Parathyroid adenoma (tissue), 2 donors: ENCODE measurements around the gene DUS2.

Experiments used
- H2AFZ ChIP-seq: fragments of 300-600 bp; sonication (generic); one replicate; pipeline ENCODE4 v1.7.0; 2017; ENCODE audit warnings: antibody characterized with exemption, mild to moderate bottlenecking
- H3K27ac ChIP-seq: fragments of 300-600 bp; sonication (generic); one replicate; pipeline ENCODE4 v1.7.0; 2017
- H3K27me3 ChIP-seq: fragments of 300-600 bp; sonication (generic); one replicate; pipeline ENCODE4 v1.7.0; 2017; ENCODE audit warnings: low read length; ENCODE audit not compliant: control insufficient read depth, insufficient read depth
- H3K36me3 ChIP-seq: fragments of 300-600 bp; sonication (generic); one replicate; pipeline ENCODE4 v1.7.0; 2017; ENCODE audit warnings: low read length; ENCODE audit not compliant: control insufficient read depth, insufficient read depth
- H3K4me1 ChIP-seq: fragments of 300-600 bp; sonication (generic); one replicate; pipeline ENCODE4 v1.7.0; 2017; ENCODE audit warnings: control low read depth
- H3K4me2 ChIP-seq: fragments of 300-600 bp; sonication (generic); one replicate; pipeline ENCODE4 v1.7.0; 2017; ENCODE audit warnings: low read length
- H3K4me3 ChIP-seq: fragments of 300-600 bp; sonication (generic); one replicate; pipeline ENCODE4 v1.7.0; 2017; ENCODE audit warnings: low read depth, low read length
- H3K79me2 ChIP-seq: fragments of 300-600 bp; sonication (generic); one replicate; pipeline ENCODE4 v1.7.0; 2017; ENCODE audit warnings: control low read depth
- H3K9ac ChIP-seq: fragments of 300-600 bp; sonication (generic); one replicate; pipeline ENCODE4 v1.7.0; 2017; ENCODE audit warnings: mild to moderate bottlenecking
- H3K9me3 ChIP-seq: fragments of 300-600 bp; sonication (generic); one replicate; pipeline ENCODE4 v1.7.0; 2017; ENCODE audit warnings: low read length; ENCODE audit not compliant: control insufficient read depth
- TF ChIP-seq, protein P1 (sequence below): fragments of 300-600 bp; sonication (generic); IDR thresholded peaks from one replicate; pipeline ENCODE4 v1.7.0; 2017; ENCODE audit warnings: antibody characterized with exemption, mild to moderate bottlenecking
- donor health status: primary hyperparathyroidism.

The DUS2 gene

DNA sequence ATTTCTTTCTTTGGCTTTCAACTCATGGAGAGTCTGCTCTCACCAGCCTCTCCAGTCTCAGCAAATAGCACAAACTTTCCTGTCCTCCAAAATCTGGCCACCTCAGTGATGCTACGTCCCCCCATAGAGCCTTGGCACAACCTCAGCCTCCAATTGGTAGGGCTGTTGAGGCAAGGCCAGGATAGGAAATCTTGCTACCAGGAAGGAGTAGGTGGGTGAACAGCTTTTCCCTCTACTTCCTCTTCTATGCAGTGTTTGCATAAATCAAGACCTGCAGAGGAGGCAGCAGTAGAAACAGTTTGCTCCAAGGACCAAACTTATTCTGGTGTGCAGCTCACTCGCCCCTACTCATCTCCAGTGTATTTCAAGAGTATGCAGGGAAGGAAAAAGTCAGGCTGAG lies 23.1 kb upstream of the DUS2 start:
- no peak overlapping the region for H2AFZ ChIP-seq

DNA sequence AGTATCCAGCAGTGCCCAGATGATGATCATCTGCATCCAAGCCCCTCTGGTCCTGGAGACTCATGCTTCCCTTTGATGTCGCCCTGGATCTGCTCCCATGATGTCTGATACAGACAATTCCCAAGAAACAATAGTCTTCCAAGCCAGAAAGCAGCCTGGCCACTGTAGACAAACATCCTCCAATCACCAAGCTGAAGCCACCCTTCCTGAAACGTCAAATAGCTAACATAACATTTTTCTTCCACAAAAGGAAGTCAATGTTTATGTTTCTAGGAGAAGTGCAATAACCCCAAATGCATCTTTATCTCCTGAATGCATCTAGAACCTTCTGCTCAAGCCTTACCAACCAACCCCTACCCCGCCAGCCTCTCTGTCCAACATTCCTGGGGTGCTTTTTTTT lies 22.6 kb upstream of the DUS2 start:
- H3K4me2 ChIP-seq = no peak overlapping the region
- H3K4me1 ChIP-seq = no peaks in the 10 kb centered on the region
- no peak overlapping the region for H2AFZ ChIP-seq
- no peak overlapping the region for H3K27ac ChIP-seq
- TF ChIP-seq, protein P1, sequence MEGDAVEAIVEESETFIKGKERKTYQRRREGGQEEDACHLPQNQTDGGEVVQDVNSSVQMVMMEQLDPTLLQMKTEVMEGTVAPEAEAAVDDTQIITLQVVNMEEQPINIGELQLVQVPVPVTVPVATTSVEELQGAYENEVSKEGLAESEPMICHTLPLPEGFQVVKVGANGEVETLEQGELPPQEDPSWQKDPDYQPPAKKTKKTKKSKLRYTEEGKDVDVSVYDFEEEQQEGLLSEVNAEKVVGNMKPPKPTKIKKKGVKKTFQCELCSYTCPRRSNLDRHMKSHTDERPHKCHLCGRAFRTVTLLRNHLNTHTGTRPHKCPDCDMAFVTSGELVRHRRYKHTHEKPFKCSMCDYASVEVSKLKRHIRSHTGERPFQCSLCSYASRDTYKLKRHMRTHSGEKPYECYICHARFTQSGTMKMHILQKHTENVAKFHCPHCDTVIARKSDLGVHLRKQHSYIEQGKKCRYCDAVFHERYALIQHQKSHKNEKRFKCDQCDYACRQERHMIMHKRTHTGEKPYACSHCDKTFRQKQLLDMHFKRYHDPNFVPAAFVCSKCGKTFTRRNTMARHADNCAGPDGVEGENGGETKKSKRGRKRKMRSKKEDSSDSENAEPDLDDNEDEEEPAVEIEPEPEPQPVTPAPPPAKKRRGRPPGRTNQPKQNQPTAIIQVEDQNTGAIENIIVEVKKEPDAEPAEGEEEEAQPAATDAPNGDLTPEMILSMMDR = no peak
- H3K9me3 ChIP-seq = no peaks in the 10 kb centered on the region
- no peaks in the 10 kb centered on the region for H3K36me3 ChIP-seq
- no peaks in the 10 kb centered on the region for H3K27me3 ChIP-seq
- H3K9ac ChIP-seq = no peak overlapping the region
- H3K79me2 ChIP-seq = no peaks in the 10 kb centered on the region
- H3K4me3 ChIP-seq = no peak overlapping the region

More for the DNA sequence above, 23.1 kb upstream of the DUS2 start:
- Histone ChIP-seq H3K4me1 (no peaks in the 10 kb centered on the region), H3K4me3 (no peak overlapping the region), H3K4me2 (no peak overlapping the region), H3K27ac (no peak overlapping the region), H3K9me3 (no peaks in the 10 kb centered on the region), H3K9ac (no peak overlapping the region), H3K36me3 (no peaks in the 10 kb centered on the region), H3K27me3 (no peaks in the 10 kb centered on the region), H3K79me2 (no peaks in the 10 kb centered on the region)
- TF ChIP-seq, protein P1 = no peak

DNA sequence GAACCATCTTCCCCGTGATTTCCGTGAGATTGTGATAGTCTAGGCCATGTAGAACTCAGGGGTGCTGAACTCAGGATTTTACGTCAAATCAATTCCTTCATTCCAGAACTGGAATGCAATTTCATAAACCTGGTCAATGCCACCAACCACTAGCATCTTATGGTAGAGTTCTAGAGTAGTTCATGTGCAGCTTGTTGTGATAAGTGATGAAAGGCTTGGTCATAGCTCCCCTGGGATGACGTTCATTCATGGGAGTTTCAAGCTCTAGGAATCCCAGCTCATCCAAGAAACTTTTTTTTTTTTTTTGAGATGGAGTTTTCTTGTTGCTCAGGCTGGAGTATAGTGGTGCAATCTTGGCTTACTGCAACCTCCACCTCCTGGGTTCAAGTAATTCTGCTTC lies 20.1 kb upstream of the DUS2 start:
- TF ChIP-seq, protein P1 = no peak
- no peaks in the 10 kb centered on the region for H3K27me3 ChIP-seq
- no peaks in the 10 kb centered on the region for H3K36me3 ChIP-seq
- no peak overlapping the region for H3K27ac ChIP-seq
- no peaks in the 10 kb centered on the region for H3K9me3 ChIP-seq
- H3K9ac ChIP-seq = no peak overlapping the region
- H3K4me2 ChIP-seq = no peak overlapping the region
- H3K79me2 ChIP-seq = no peaks in the 10 kb centered on the region
- H3K4me3 ChIP-seq = no peak overlapping the region
- H3K4me1 ChIP-seq = no peaks in the 10 kb centered on the region
- H2AFZ ChIP-seq = no peak overlapping the region

DNA sequence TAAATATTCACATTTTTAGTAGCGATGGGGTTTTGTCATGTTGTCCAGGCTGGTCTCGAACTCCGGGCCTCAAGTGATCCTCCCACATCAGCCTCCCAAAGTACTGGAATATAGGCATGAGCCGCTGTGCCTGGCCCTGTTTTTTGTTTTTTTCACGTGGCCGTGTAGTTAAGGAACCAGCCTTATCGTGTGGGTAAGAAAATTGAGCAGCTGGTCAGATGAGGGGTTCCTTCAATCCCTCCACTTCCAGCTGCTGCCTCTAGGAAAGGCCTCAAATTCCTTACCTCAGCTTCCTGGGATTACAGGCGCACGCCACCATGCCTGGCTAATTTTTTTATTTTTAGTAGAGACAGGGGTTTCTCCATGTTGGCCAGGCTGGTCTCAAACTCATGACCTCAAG lies 17.9 kb upstream of the DUS2 start:
- no peak overlapping the region for H3K9ac ChIP-seq
- no peaks in the 10 kb centered on the region for H3K27me3 ChIP-seq
- H3K4me2 ChIP-seq = no peak overlapping the region
- H3K9me3 ChIP-seq = no peaks in the 10 kb centered on the region
- TF ChIP-seq, protein P1 = no peak
- H2AFZ ChIP-seq = no peak overlapping the region
- no peak overlapping the region for H3K4me3 ChIP-seq
- no peak overlapping the region for H3K27ac ChIP-seq
- no peaks in the 10 kb centered on the region for H3K36me3 ChIP-seq
- no peaks in the 10 kb centered on the region for H3K4me1 ChIP-seq
- no peaks in the 10 kb centered on the region for H3K79me2 ChIP-seq

DNA sequence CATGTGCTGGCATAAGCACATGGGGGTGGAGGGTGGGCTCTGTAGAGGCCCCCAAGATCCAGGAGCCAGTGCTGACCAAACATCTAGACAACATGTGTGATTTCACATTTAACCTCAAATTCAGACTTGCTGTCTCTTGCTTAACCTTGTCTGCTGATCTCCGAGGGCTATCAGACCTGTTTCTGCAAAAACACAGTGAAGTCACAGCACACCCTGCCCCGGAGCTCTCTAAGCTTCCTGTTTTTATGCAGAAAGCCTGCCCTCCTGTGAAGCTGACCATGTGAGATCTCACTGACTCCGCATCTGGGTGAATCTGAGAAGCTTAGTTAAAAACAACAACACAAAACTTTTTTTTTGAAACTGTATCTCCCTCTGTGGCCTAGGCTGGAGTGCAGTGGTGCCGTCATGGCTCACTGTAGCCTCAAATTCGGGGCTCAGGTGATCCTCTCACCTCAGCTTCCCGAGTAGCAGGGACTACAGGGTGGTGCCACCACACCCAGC lies 17.2 kb upstream of the DUS2 start:
- H3K9me3 ChIP-seq = no peaks in the 10 kb centered on the region
- H2AFZ ChIP-seq = peak overlapping the region; percentile 65
- H3K4me3 ChIP-seq = no peak overlapping the region
- TF ChIP-seq, protein P1 = no peak
- peak overlapping the region; percentile 12 for H3K27ac ChIP-seq
- no peaks in the 10 kb centered on the region for H3K36me3 ChIP-seq
- H3K27me3 ChIP-seq = no peaks in the 10 kb centered on the region
- no peaks in the 10 kb centered on the region for H3K4me1 ChIP-seq
- H3K79me2 ChIP-seq = no peaks in the 10 kb centered on the region
- no peak overlapping the region for H3K9ac ChIP-seq
- H3K4me2 ChIP-seq = no peak overlapping the region
